ENCODE data around the gene HLA-DPA1. TPM values are rescaled to one million over a fixed set of nuclear protein-coding genes. Genes with fewer than 3 reads are reported as not detected.

Gene HLA-DPA1
- total and polyA plus RNA-seq, 2 donors (not counting 1 experiment from before 2014, with no cell fraction given) = 702 to 2,256 TPM

DNA sequence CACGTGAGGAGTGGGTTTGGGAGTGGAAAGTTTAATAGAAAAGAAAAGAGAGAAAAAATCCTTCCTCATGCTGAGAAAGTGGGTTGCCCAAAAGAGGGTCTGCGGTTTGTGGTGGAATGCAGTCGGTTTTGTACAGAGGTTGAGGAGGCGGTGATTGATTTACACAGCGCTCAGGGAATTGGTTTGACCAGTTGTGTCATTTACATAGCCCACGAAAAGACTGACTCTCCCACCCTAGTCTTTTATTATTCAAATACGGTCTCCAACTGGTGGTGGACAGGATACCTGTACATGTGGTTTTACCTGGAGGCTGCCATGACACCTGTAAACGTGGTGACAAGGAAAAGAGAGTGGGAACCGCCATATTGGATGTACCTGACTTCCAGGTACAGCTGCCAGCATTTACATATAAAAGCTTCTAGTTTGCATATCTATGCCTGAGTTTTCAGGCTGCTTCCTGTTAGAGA, 44.4 kb upstream of the HLA-DPA1 start:
- peak overlapping the region; percentile 81 for H3K4me3 Mint-ChIP-seq
- 17% methylated on average over 1 of the region's 9 CpGs for WGBS (ENCODE audit: insufficient coverage)
- H2AFZ ChIP-seq (ENCODE audit: insufficient read depth, low read depth, low read length, poor library complexity, severe bottlenecking) = peak overlapping the region; percentile 31

More for the DNA sequence above, 44.4 kb upstream of the HLA-DPA1 start:
- DNase-seq (peak; percentile 26), ATAC-seq (ENCODE audit: low read depth) (no peak)
- H3K9ac ChIP-seq (ENCODE audit: low read length) = no peak overlapping the region
- Mint-ChIP-seq H3K27me3 (peaks cover 3% of the 10 kb centered on the region), H3K9me3 (ENCODE audit: insufficient read depth) (no peaks in the 10 kb centered on the region), H3K27ac (peak overlapping the region; percentile 81), H3K4me1 (peaks cover 54% of the 10 kb centered on the region)
- H3K4me2 ChIP-seq (replicated peaks; ENCODE audit: low read depth, low read length, poor library complexity, severe bottlenecking) = peak overlapping the region; percentile 59
- no peak overlapping the region for H3K27ac ChIP-seq (ENCODE audit: low read length in 2 of 2)
- no peaks in the 10 kb centered on the region for H3K36me3 ChIP-seq (replicated peaks in 1 of 2; ENCODE audit: control extremely low read depth in 1 of 2, control insufficient read depth in 1 of 2, extremely low read depth in 1 of 2, insufficient read depth in 2 of 2, low read length in 1 of 2)
- H3K9me3 ChIP-seq (ENCODE audit: control extremely low read depth in 1 of 3, control insufficient read depth in 2 of 3, insufficient read depth in 1 of 3, low read length in 2 of 3) = no peaks in the 10 kb centered on the region
- ChIA-PET CTCF (interaction anchor here (0.8 to 6.2 kb wide), 11 partner anchors 8 to 162 kb away, joined by 3 to 52 read pairs (median 5); no protein-coding TSS in a partner anchor), POLR2A (interaction anchor here (1.0 kb wide), 1 partner anchor 22 kb away, joined by 3 read pairs; no protein-coding TSS in a partner anchor)
- H4K20me1 ChIP-seq (ENCODE audit: control insufficient read depth, insufficient read depth, low read length, poor library complexity, severe bottlenecking) = no peaks in the 10 kb centered on the region
- TF ChIP-seq EZH2 (IDR thresholded peaks at IDR 0.05; ENCODE audit: borderline replicate concordance, insufficient read depth, low read depth, low read length, poor library complexity, severe bottlenecking) (no peak), CTCF (IDR thresholded peaks at IDR 0.05) (no peak)
- H3K4me3 ChIP-seq (ENCODE audit: control extremely low read depth in 1 of 5, extremely low read depth in 1 of 5, insufficient read depth in 1 of 5, low read depth in 2 of 5, low read length in 4 of 5) = peak overlapping the region in 1 of 5 experiments; percentile 32
- peaks cover 51 to 55% of the 10 kb centered on the region in 2 donors for H3K4me1 ChIP-seq (ENCODE audit: control insufficient read depth in 2 of 2, insufficient read depth in 2 of 2, low read length in 2 of 2)
- peaks cover 4% of the 10 kb centered on the region for H3K79me2 ChIP-seq (ENCODE audit: control insufficient read depth, insufficient read depth, low read length)
- H3K27me3 ChIP-seq (replicated peaks in 1 of 4; ENCODE audit: control extremely low read depth in 1 of 4, control insufficient read depth in 3 of 4, insufficient read depth in 4 of 4, low read length in 3 of 4) = no peaks in the 10 kb centered on the region
- intact Hi-C loops (cut with micrococcal nuclease) = loop anchor here (1.0 kb wide), 1 partner anchor 130 kb away; no protein-coding TSS in a partner anchor
